ENCODE results near the gene MTHFSD. TPM values are rescaled to one million over a fixed set of nuclear protein-coding genes. Genes with fewer than 3 reads are reported as not detected.

MTHFSD gene, protein sequence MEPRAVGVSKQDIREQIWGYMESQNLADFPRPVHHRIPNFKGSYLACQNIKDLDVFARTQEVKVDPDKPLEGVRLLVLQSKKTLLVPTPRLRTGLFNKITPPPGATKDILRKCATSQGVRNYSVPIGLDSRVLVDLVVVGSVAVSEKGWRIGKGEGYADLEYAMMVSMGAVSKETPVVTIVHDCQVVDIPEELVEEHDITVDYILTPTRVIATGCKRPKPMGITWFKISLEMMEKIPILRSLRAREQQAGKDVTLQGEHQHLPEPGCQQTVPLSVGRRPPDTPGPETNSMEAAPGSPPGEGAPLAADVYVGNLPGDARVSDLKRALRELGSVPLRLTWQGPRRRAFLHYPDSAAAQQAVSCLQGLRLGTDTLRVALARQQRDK
- total RNA-seq (11.1 TPM), polyA plus RNA-seq (ENCODE audit: insufficient read depth in 1 of 8, insufficient read length in 8 of 8, low replicate concordance in 1 of 8) (10 to 100 TPM in 7 of 8 donors, 1 to 10 TPM in 1; 9.9 to 15.4 (median 12.4) TPM)
- long read RNA-seq, donor 1, partial matches to known transcripts: 0 of 5 reads
- long read RNA-seq, donor 1, other reads (novel, unspliced or antisense): 0 of 5 reads
- long read RNA-seq, donor 2, partial matches to known transcripts: 0 of 3 reads
- long read RNA-seq, donor 2, other reads (novel, unspliced or antisense): 0 of 3 reads
- long read RNA-seq, donor 3, transcript MTHFSD-219 (1 exons, 3,623 nt): major isoform, 6 of 7 reads
- long read RNA-seq, donor 3, partial matches to known transcripts: 0 of 7 reads
- long read RNA-seq, donor 3, other reads (novel, unspliced or antisense): 0 of 7 reads
- long read RNA-seq, donor 4, transcript MTHFSD-219 (1 exons, 3,623 nt): major isoform, 6 of 6 reads
- long read RNA-seq, donor 4, partial matches to known transcripts: 0 of 6 reads
- long read RNA-seq, donor 4, other reads (novel, unspliced or antisense): 0 of 6 reads
- long read RNA-seq, donor 5, transcript MTHFSD-219 (1 exons, 3,623 nt): major isoform, 19 of 22 reads
- long read RNA-seq, donor 5, partial matches to known transcripts: 0 of 22 reads
- long read RNA-seq, donor 5, other reads (novel, unspliced or antisense): 0 of 22 reads
- long read RNA-seq, donor 6, transcript MTHFSD-219 (1 exons, 3,623 nt): major isoform, 9 of 13 reads
- long read RNA-seq, donor 6, partial matches to known transcripts: 0 of 13 reads
- long read RNA-seq, donor 6, other reads (novel, unspliced or antisense): 0 of 13 reads
- long read RNA-seq, donor 7, transcript MTHFSD-219 (1 exons, 3,623 nt): major isoform, 10 of 11 reads
- long read RNA-seq, donor 7, partial matches to known transcripts: 0 of 11 reads
- long read RNA-seq, donor 7, other reads (novel, unspliced or antisense): 0 of 11 reads
- long read RNA-seq, donor 8, partial matches to known transcripts: 0 of 3 reads
- long read RNA-seq, donor 8, other reads (novel, unspliced or antisense): 0 of 3 reads
- long read RNA-seq, donor 9, transcript MTHFSD-219 (1 exons, 3,623 nt): major isoform, 7 of 9 reads
- long read RNA-seq, donor 9, partial matches to known transcripts: 0 of 9 reads
- long read RNA-seq, donor 9, other reads (novel, unspliced or antisense): 0 of 9 reads
- long read RNA-seq, donor 10, transcript MTHFSD-219 (1 exons, 3,623 nt): major isoform, 7 of 11 reads
- long read RNA-seq, donor 10, partial matches to known transcripts: 0 of 11 reads
- long read RNA-seq, donor 10, other reads (novel, unspliced or antisense): 0 of 11 reads
- long read RNA-seq, donor 11, transcript MTHFSD-219 (1 exons, 3,623 nt): major isoform, 11 of 12 reads
- long read RNA-seq, donor 11, partial matches to known transcripts: 0 of 12 reads
- long read RNA-seq, donor 11, other reads (novel, unspliced or antisense): 0 of 12 reads

DNA sequence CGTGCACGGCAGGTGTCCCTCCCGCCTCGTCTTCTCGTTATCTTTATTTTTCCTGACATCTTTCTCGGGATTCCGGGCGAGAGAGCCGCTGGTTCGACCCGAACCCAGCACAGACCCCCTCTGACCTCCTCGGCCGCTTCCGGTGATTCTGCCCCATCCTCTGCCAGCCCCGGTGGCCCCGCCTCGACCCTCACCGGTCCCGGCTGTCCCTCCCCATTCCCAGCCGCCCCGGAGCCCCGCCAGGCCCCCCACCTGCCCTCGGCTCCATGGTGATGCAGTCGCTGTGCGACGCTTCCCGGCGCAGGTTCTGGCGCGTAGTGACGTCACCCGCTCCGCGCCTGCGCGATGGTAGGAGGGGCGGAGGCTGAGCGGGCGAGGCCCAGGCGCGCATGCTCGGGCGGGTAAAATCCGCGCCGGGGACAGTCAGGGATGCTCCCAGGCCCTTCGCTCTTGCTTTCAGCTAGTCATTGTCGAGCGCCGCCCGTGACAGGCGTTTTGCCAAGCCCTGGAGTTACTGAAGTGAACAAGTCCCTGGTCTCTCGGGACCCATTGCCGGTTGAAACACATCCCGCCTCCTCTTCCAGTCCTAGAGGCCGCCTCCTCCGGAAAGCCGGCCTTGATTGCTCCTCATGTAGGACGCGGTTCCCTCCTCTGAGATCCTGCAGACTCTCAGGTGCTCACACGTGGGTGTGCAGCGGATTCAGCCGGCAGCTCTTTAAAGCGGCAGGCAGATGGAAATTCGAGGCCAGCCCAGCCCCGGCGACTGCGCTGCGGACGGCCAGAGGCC, at the start of gene MTHFSD:
Gene MTHFSD (minus strand): TSS at position 319 of the 787 bp plus-strand sequence. CDS start 51 bp downstream, at position 268.
- 5% methylated on average over 67 of the region's 70 CpGs for WGBS (ENCODE audit: insufficient coverage)
- no peaks in the 10 kb centered on the region for H3K9me3 ChIP-seq (replicated peaks; ENCODE audit: control insufficient read depth, low read depth, low read length)
- DNase-seq: peak; percentile 97
- H3K27me3 ChIP-seq (ENCODE audit: control insufficient read depth, insufficient read depth, low read length): peaks cover 11% of the 10 kb centered on the region
- peaks cover 18% of the 10 kb centered on the region for H3K4me1 ChIP-seq (ENCODE audit: control insufficient read depth, insufficient read depth, low read length)
- H3K4me3 ChIP-seq (ENCODE audit: low read length): peak within 1 kb of the TSS; percentile 97
- H3K27ac ChIP-seq (ENCODE audit: low read length): peak within 1 kb of the TSS; percentile 86
- H3K36me3 ChIP-seq (ENCODE audit: control insufficient read depth, insufficient read depth, low read length): peaks cover 15% of the 10 kb centered on the region

DNA sequence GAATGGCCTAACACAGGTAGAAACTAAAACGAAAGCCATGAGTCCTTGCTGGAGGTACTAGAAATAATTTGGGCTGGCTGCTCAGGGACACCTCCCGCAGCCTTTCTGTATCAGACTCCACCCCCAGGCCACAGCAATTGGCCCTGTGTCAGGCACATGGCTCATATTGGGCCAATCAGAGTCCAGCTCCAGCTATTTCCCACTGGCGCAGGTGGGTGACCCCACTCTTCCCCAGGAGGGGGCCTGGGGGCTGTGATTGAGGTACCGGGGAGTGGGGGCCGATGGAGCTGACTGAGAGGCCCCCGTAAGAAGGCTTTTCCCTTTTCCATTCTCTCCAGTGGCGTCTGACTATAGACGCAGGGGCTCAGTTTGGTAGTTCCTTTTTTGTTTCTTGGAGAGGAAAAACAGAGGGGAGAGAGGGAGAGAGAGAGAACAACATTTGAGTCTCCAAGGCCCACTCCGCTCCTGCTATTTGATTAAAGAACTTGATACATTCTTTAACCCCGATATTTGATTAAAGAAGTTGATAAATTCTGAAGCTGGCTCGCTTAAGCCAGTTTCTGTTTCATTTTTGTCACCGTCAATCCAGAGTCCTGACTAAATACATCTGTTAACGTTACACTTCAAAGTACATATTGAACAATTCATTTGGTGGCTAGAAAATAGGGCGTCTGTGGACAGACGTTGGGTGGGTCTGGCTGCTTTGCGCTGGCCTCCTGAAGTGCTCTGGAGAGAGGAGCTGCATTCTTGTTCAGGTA, 49.6 kb upstream of the MTHFSD start:
- whole genome bisulfite sequencing (ENCODE audit: insufficient coverage): 60% methylated on average over 5 of the region's 16 CpGs
- DNase-seq: no peak
- Histone ChIP-seq H3K36me3 (ENCODE audit: control insufficient read depth, insufficient read depth, low read length) (no peaks in the 10 kb centered on the region), H3K4me1 (ENCODE audit: control insufficient read depth, insufficient read depth, low read length) (peaks cover 2% of the 10 kb centered on the region), H3K4me3 (ENCODE audit: low read length) (no peak overlapping the region), H3K27ac (ENCODE audit: low read length) (no peak overlapping the region), H3K27me3 (ENCODE audit: control insufficient read depth, insufficient read depth, low read length) (peaks cover 9% of the 10 kb centered on the region), H3K9me3 (replicated peaks; ENCODE audit: control insufficient read depth, low read depth, low read length) (no peaks in the 10 kb centered on the region)

DNA sequence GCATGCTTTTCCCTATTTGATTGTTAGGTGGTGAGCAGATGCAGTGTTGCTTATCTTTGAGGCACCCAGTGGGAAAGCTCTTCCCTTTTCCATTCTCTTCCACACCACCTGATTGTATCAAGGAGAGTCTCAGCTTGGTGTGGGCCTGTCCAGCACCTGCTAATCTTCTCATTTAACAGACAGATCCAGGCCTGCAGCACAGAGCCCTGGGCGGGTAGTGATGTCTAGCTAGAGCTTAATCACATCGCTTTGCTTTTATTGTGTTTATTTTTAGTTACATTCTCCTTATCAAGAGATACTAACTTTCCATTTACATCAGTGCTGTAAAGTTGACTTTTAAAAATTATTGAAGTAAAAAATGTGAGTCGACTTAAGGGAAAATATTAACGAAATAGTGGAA, 47.5 kb upstream of the MTHFSD start:
- WGBS (ENCODE audit: insufficient coverage): no CpG with 5 or more reads among the region's 4 CpGs
- peaks cover 22% of the 10 kb centered on the region for H3K27me3 ChIP-seq (ENCODE audit: control insufficient read depth, insufficient read depth, low read length)

DNA sequence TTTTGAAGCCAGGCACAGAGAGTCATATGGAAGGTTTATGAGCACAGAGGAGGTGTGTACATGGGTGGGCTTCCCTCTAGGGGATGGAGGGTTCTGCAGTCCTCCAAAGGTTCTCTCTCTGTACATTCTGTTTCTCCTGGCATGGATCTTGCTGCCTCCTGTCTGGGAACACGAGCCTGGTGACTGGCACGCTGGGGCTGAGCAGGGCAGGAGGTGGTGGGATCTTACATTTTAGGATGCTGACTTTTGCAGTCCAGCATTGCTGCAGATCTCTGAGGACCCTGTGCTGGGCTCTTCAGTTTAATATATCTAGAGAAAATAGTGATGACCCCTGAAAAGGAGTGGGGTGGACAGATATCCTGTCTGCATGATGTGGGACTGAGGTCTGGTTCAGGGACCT, 46.3 kb upstream of the MTHFSD start:
- H3K4me1 ChIP-seq (ENCODE audit: control insufficient read depth, insufficient read depth, low read length): no peaks in the 10 kb centered on the region
- no peak overlapping the region for H3K4me3 ChIP-seq (ENCODE audit: low read length)
- no peaks in the 10 kb centered on the region for H3K36me3 ChIP-seq (ENCODE audit: control insufficient read depth, insufficient read depth, low read length)
- H3K27me3 ChIP-seq (ENCODE audit: control insufficient read depth, insufficient read depth, low read length): peaks cover 32% of the 10 kb centered on the region
- no peaks in the 10 kb centered on the region for H3K9me3 ChIP-seq (replicated peaks; ENCODE audit: control insufficient read depth, low read depth, low read length)
- no peak for DNase-seq
- no peak overlapping the region for H3K27ac ChIP-seq (ENCODE audit: low read length)
- WGBS (ENCODE audit: insufficient coverage): 85% methylated on average over 2 of the region's 2 CpGs

More for the DNA sequence above, 47.5 kb upstream of the MTHFSD start:
- DNase-seq: no peak
- no peaks in the 10 kb centered on the region for H3K4me1 ChIP-seq (ENCODE audit: control insufficient read depth, insufficient read depth, low read length)
- no peaks in the 10 kb centered on the region for H3K36me3 ChIP-seq (ENCODE audit: control insufficient read depth, insufficient read depth, low read length)
- H3K4me3 ChIP-seq (ENCODE audit: low read length): no peak overlapping the region
- H3K27ac ChIP-seq (ENCODE audit: low read length): no peak overlapping the region
- H3K9me3 ChIP-seq (replicated peaks; ENCODE audit: control insufficient read depth, low read depth, low read length): no peaks in the 10 kb centered on the region

DNA sequence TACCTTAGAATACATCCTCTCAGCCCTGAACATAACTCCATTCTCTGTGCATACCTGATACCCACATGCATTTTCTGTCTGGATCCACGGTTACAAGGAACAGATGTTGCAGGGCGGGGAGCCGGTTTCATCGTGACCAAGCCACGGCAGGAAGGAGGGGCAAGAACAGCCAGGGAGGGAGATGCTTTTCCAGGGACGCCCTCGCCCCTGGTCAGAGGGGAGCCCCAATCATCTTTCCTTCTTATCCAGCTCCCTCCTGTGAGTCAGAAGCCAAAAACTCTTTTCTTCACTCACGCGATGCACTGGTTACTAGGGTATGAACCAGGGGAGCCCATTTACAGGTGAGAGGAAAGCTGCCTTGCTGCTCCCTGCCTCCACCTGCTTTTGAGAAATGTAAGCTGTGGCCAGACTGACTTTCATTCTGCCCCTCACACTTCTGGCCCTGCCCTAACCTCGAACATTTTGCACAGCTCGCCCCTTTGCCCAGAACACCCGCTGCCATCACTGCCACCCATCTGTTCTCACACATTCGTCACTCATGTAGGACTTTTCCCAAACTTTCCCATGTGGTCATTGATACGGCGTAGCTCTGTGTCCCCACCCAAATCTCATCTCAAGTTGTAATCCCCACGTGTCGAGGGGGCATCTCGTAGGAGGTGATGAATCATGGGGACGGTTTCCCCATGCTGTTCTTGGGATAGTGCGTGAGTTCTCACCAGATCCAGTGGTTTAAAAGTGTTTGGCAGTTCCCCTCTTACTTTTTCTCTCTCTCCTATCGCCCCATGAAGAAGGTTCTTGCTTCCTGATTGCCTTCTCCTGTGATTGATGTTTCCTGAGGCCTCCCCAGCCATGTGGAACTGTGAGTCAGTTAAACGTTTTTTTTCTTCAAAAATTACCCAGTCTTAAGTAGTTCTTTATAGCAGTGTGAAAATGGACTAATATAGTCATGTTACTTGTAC, 43.9 kb upstream of the MTHFSD start:
- Histone ChIP-seq H3K4me3 (ENCODE audit: low read length) (no peak overlapping the region), H3K9me3 (replicated peaks; ENCODE audit: control insufficient read depth, low read depth, low read length) (no peaks in the 10 kb centered on the region), H3K4me1 (ENCODE audit: control insufficient read depth, insufficient read depth, low read length) (no peaks in the 10 kb centered on the region), H3K27me3 (ENCODE audit: control insufficient read depth, insufficient read depth, low read length) (peaks cover 55% of the 10 kb centered on the region), H3K36me3 (ENCODE audit: control insufficient read depth, insufficient read depth, low read length) (no peaks in the 10 kb centered on the region), H3K27ac (ENCODE audit: low read length) (no peak overlapping the region)
- no peak for DNase-seq
- WGBS (ENCODE audit: insufficient coverage): 53% methylated on average over 10 of the region's 22 CpGs

DNA sequence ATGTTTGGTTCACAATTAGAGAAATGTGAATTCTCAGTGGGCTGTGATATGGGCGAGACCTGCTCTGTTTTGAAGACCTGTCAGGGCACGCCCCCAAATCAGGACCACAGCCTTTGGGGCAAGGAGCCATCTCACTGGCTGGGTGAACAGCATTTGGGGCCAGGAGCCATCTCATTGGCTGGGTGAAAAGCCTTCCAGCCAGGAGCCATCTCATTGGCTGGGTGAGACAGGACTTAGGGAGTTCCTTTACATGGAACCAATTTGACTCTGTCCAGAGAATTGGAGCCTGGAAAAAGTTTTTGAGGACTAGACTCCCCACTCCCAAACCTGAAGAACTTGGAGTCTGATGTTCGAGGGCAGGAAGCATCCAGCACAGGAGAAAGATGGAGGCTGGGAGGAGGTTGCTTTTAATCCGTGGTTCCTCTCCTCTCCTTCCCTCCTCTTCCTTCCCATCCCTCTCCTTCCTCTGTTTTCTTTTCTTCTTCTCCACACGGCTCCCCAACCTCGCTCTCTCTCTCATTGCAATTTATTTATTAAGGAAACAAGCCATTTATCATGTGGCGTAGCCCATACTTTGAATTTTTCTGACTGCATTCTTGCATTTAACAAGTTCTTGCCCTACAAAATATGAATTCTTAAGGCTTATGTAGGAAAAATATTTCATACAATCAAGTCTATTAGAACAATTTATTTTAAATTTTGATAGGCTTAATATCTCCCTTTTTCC, 43.0 kb upstream of the MTHFSD start:
- H3K36me3 ChIP-seq (ENCODE audit: control insufficient read depth, insufficient read depth, low read length): no peaks in the 10 kb centered on the region
- H3K4me1 ChIP-seq (ENCODE audit: control insufficient read depth, insufficient read depth, low read length): no peaks in the 10 kb centered on the region
- no peaks in the 10 kb centered on the region for H3K9me3 ChIP-seq (replicated peaks; ENCODE audit: control insufficient read depth, low read depth, low read length)
- H3K4me3 ChIP-seq (ENCODE audit: low read length): no peak overlapping the region
- H3K27ac ChIP-seq (ENCODE audit: low read length): no peak overlapping the region
- no peak for DNase-seq
- WGBS (ENCODE audit: insufficient coverage): 53% methylated on average over 5 of the region's 7 CpGs
- H3K27me3 ChIP-seq (ENCODE audit: control insufficient read depth, insufficient read depth, low read length): peaks cover 63% of the 10 kb centered on the region

DNA sequence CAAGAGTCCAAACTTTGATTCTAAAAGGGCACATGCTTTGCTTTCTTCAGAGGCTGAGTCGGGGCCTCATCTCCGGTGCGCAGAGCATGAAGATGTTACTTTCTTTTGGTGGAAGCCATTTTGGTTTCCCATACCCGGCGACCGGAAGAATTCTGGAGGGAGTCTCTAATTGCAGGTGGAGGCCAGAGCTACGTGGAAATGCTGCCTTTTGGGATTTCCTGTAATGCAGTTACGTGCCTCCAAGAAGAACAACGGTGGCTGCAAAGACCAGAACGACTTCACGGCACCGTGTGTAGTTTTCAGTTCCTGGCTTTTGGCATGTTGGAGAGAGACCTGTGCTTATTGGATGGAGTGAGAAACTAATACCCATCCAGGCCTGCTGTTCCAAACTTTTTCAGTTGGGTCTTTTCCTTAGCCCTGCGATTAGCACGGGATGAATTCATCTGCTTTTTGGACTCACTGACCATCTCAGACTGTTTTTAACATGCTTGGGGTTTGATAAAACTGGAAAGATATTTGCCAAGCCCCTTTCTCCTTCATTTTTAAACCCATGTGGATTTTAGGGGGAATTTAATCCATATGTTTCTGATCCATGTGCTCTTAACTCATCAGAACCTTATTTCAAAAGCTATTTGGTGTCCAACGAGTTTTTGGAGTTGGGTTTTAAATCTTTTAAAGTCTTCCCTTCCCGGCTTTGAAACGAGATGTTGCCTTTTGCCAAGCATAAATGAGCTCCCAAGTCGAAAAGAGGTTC, 42.3 kb upstream of the MTHFSD start:
- Histone ChIP-seq H3K9me3 (replicated peaks; ENCODE audit: control insufficient read depth, low read depth, low read length) (no peaks in the 10 kb centered on the region), H3K27ac (ENCODE audit: low read length) (no peak overlapping the region), H3K4me3 (ENCODE audit: low read length) (no peak overlapping the region), H3K36me3 (ENCODE audit: control insufficient read depth, insufficient read depth, low read length) (no peaks in the 10 kb centered on the region), H3K27me3 (ENCODE audit: control insufficient read depth, insufficient read depth, low read length) (peaks cover 70% of the 10 kb centered on the region), H3K4me1 (ENCODE audit: control insufficient read depth, insufficient read depth, low read length) (no peaks in the 10 kb centered on the region)
- no peak for DNase-seq
- 58% methylated on average over 11 of the region's 18 CpGs for WGBS (ENCODE audit: insufficient coverage)

Measured in muscle of leg (tissue), 16 donors.